ENCODE results near the gene GPX7.

DNA sequence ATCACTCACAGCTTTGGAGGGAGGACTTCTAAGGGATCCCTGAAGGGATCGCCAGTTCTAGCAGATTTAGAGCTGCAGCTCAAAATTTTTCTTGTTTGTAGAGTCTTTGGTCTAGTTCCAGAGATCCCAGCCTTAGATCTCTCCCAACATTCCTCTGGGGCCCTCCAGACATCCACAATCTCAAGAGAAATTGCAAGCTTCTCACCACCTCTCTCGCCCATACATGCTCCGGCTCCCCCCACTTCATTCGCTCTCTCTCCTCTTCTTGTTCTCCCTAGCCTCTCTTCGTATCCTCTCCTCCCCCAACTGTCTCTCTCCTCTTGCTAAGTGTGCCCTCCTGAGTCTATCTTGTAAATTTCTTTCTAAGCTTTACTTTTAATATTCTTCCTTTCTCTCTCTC, 34.2 kb upstream of the GPX7 start:
- TF ChIP-seq, protein P1, sequence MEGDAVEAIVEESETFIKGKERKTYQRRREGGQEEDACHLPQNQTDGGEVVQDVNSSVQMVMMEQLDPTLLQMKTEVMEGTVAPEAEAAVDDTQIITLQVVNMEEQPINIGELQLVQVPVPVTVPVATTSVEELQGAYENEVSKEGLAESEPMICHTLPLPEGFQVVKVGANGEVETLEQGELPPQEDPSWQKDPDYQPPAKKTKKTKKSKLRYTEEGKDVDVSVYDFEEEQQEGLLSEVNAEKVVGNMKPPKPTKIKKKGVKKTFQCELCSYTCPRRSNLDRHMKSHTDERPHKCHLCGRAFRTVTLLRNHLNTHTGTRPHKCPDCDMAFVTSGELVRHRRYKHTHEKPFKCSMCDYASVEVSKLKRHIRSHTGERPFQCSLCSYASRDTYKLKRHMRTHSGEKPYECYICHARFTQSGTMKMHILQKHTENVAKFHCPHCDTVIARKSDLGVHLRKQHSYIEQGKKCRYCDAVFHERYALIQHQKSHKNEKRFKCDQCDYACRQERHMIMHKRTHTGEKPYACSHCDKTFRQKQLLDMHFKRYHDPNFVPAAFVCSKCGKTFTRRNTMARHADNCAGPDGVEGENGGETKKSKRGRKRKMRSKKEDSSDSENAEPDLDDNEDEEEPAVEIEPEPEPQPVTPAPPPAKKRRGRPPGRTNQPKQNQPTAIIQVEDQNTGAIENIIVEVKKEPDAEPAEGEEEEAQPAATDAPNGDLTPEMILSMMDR (IDR thresholded peaks at IDR 0.05; ENCODE audit: insufficient read depth, low read length): no peak
- TF ChIP-seq, protein P2, sequence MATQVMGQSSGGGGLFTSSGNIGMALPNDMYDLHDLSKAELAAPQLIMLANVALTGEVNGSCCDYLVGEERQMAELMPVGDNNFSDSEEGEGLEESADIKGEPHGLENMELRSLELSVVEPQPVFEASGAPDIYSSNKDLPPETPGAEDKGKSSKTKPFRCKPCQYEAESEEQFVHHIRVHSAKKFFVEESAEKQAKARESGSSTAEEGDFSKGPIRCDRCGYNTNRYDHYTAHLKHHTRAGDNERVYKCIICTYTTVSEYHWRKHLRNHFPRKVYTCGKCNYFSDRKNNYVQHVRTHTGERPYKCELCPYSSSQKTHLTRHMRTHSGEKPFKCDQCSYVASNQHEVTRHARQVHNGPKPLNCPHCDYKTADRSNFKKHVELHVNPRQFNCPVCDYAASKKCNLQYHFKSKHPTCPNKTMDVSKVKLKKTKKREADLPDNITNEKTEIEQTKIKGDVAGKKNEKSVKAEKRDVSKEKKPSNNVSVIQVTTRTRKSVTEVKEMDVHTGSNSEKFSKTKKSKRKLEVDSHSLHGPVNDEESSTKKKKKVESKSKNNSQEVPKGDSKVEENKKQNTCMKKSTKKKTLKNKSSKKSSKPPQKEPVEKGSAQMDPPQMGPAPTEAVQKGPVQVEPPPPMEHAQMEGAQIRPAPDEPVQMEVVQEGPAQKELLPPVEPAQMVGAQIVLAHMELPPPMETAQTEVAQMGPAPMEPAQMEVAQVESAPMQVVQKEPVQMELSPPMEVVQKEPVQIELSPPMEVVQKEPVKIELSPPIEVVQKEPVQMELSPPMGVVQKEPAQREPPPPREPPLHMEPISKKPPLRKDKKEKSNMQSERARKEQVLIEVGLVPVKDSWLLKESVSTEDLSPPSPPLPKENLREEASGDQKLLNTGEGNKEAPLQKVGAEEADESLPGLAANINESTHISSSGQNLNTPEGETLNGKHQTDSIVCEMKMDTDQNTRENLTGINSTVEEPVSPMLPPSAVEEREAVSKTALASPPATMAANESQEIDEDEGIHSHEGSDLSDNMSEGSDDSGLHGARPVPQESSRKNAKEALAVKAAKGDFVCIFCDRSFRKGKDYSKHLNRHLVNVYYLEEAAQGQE (IDR thresholded peaks at IDR 0.05; ENCODE audit: insufficient replicate concordance, low read depth): no peak

Data from HL-60 (cell line).